Neural crest cell (in vitro differentiated cells): ENCODE measurements around the gene DNAH17. TPM values are rescaled to one million over a fixed set of nuclear protein-coding genes. Genes with fewer than 3 reads are reported as not detected.

ENCODE experiments used
- DNase-seq: peaks from one replicate; pipeline ENCODE4 v3.0.0; 2021; ENCODE audit warnings: low read depth, mixed read lengths, low spot score
- H3K27ac Mint-ChIP-seq: one replicate; pipeline ENCODE4 v1.8.0; 2021; ENCODE audit warnings: mild to moderate bottlenecking, mixed read lengths; ENCODE audit not compliant: unreplicated experiment
- H3K27me3 Mint-ChIP-seq: 2 replicates; pipeline ENCODE4 v1.8.0; 2021; ENCODE audit warnings: low read depth, mild to moderate bottlenecking, mixed read lengths
- H3K36me3 Mint-ChIP-seq: 2 replicates; pipeline ENCODE4 v1.8.0; 2021; ENCODE audit warnings: low read depth, mild to moderate bottlenecking, mixed read lengths
- H3K4me1 Mint-ChIP-seq: 2 replicates; pipeline ENCODE4 v1.8.0; 2021; ENCODE audit warnings: mixed read lengths
- H3K4me3 Mint-ChIP-seq: one replicate; pipeline ENCODE4 v1.8.0; 2021; ENCODE audit warnings: mild to moderate bottlenecking, mixed read lengths
- H3K9me3 Mint-ChIP-seq: 2 replicates; pipeline ENCODE4 v1.8.0; 2021; ENCODE audit warnings: mixed read lengths
- CTCF ChIP-seq: fragments of 200-600 bp; sonication (generic); conservative IDR thresholded peaks from 2 replicates; pipeline ENCODE4 v1.5.0; 2021; ENCODE audit warnings: antibody characterized with exemption, mild to moderate bottlenecking
- total RNA-seq: library from RNA; stranded (reverse); gene quantifications from 2 replicates; pipeline ENCODE4 v1.2.1, GENCODE V29; 2021

The DNAH17 gene
- total RNA-seq, 1 donor from 2014 or later, result 0.09 TPM

DNA sequence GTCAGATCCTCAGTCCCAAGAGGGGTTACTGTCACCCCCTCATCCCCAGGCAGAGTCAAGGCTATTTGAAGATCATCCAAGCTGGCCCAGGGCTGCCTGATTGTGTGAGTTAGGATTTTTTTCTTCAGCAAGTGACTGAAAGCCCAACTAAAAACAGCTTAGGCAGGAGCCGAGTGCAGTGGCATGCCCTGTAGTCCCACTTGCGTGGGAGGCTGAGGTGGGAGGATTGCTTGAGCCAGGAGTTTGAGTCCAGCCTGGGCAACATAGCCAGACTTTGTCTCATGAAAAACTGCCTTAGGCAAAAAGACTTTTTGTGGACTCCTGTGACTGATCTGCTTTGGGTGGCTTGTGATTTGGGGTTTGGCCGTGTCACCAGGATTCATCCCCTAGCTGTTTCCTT lies 178.8 kb downstream of the DNAH17 start:
- Mint-ChIP-seq H3K4me1 (no peaks in the 10 kb centered on the region), H3K27ac (no peak overlapping the region), H3K27me3 (no peaks in the 10 kb centered on the region), H3K4me3 (no peak overlapping the region), H3K36me3 (peaks cover 4% of the 10 kb centered on the region), H3K9me3 (no peaks in the 10 kb centered on the region)
- TF ChIP-seq CTCF, result no peak
- no peak for DNase-seq

- Mint-ChIP-seq H3K36me3 (peaks cover under 1% of the 10 kb centered on the region), H3K27me3 (no peaks in the 10 kb centered on the region), H3K4me1 (no peaks in the 10 kb centered on the region), H3K4me3 (no peak overlapping the region), H3K27ac (no peak overlapping the region), H3K9me3 (no peaks in the 10 kb centered on the region)
- TF ChIP-seq CTCF, result no peak
- DNase-seq, result no peak
These were observed 179.5 kb downstream of the DNAH17 start for GRCh38 chr17:78397681-78398101.

DNA sequence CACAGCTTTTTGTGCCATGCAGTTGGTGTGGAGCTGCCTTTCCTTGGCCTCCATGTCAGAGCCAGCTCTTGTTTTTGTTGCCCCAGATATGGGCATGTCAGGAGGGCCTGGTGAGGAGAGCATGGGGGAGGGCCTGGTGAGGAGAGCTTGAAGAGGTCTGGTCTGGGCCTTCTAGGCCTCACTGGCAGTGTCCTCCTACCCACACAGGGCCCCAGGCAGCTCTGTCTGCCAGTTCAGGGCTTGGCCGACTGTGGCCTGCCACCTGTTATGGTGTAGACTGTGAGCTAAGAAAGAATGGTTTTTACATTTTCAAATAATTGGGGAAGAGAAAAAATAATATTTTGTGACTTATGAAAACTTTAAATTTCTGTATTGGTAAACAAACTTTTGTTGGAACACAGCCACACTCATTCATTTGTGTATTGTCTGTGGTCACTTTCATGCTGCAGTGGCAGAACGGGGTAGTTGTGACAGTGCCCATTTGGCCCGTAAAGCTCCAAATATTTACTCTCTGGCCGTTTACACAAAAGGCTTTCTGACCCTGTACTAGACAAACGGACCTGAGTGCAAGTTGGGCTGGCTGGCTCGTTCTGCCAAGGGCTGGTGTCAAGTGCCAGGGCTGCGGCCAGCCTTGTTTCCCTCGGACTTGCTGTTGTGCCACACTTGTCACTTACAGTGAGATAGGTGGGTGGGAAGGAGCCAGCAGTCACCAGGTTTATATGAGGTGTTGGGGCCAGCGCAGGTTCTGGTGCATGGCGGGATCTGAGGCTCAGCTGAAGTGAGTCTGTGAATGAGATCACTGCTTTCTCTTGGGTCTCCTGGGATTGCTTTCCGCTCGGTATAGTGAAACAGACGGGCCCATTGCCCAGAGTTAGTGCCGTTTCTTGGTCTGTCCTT lies 180.5 kb downstream of the DNAH17 start:
- Mint-ChIP-seq H3K4me3 (no peak overlapping the region), H3K9me3 (no peaks in the 10 kb centered on the region), H3K27ac (no peak overlapping the region), H3K4me1 (peaks cover 3% of the 10 kb centered on the region), H3K36me3 (no peaks in the 10 kb centered on the region), H3K27me3 (no peaks in the 10 kb centered on the region)
- TF ChIP-seq CTCF, result no peak
- no peak for DNase-seq

DNA sequence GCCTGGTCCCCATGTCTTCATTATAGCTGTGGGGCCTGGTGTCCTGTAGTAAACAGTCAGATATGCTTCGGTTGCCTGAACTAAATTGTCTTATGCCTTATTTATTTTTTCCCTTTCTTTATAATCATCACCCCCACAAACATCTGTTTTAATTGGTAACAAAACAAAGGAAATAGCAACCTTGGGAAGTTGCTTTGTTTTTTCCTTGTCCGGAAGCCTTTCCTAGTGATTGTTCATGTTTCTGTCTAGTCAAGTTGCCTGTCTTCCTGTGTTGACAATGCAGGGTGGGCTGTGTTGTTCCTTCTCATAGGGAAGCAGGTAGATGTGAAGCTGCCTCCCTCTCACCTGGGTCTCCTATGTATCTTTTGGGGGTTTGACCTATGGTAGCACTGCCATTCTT lies 182.0 kb downstream of the DNAH17 start:
- H3K27ac Mint-ChIP-seq, result no peak overlapping the region
- no peaks in the 10 kb centered on the region for H3K36me3 Mint-ChIP-seq
- H3K9me3 Mint-ChIP-seq, result no peaks in the 10 kb centered on the region
- no peak for DNase-seq
- no peaks in the 10 kb centered on the region for H3K27me3 Mint-ChIP-seq
- no peak for TF ChIP-seq CTCF
- peaks cover 7% of the 10 kb centered on the region for H3K4me1 Mint-ChIP-seq
- no peak overlapping the region for H3K4me3 Mint-ChIP-seq

- no peaks in the 10 kb centered on the region for H3K9me3 Mint-ChIP-seq
- H3K4me1 Mint-ChIP-seq, result peaks cover 8% of the 10 kb centered on the region
- DNase-seq, result no peak
- no peak overlapping the region for H3K27ac Mint-ChIP-seq
- TF ChIP-seq CTCF, result no peak
- no peaks in the 10 kb centered on the region for H3K36me3 Mint-ChIP-seq
- no peak overlapping the region for H3K4me3 Mint-ChIP-seq
- no peaks in the 10 kb centered on the region for H3K27me3 Mint-ChIP-seq
These were observed 183.0 kb downstream of the DNAH17 start for GRCh38 chr17:78394209-78394608.
